Measurements from ENCODE around the gene CAPN1. TPM values are rescaled to one million over a fixed set of nuclear protein-coding genes. Genes with fewer than 3 reads are reported as not detected.

Gene CAPN1
- total RNA-seq, 1 donor from 2014 or later, result 151 TPM

GRCh38 chr11:65260302-65260701 is 78.6 kb downstream of the CAPN1 start:
- no peak for DNase-seq (ENCODE audit: low read depth, low spot score)

- DNase-seq (ENCODE audit: low read depth, low spot score), result no peak
These were observed 79.2 kb downstream of the CAPN1 start for GRCh38 chr11:65260756-65261590.

Other genes starting within 250 kb of the CAPN1 start
- not detected in 2 replicates for gene GPHA2, start 246.0 kb upstream of the CAPN1 start, total RNA-seq
- gene MAJIN, start 209.8 kb upstream of the CAPN1 start, total RNA-seq, result not detected in 2 replicates
- 0.40 and 1.1 TPM in 2 replicates for gene BATF2, start 185.0 kb upstream of the CAPN1 start, total RNA-seq
- 93.5 and 124 TPM in 2 replicates for gene ARL2, start 167.8 kb upstream of the CAPN1 start, total RNA-seq
- gene SNX15, start 154.5 kb upstream of the CAPN1 start, total RNA-seq, result 8.2 and 10.5 TPM in 2 replicates
- 9.4 and 11.4 TPM in 2 replicates for gene SAC3D1, start 140.7 kb upstream of the CAPN1 start, total RNA-seq
- gene NAALADL1, start 123.4 kb upstream of the CAPN1 start, total RNA-seq, result 10.7 and 15.9 TPM in 2 replicates
- gene CDCA5, start 97.9 kb upstream of the CAPN1 start, total RNA-seq, result 9.0 and 16.0 TPM in 2 replicates
- gene ZFPL1, start 97.7 kb upstream of the CAPN1 start, total RNA-seq, result 32.9 and 34.6 TPM in 2 replicates
- gene VPS51, start 85.7 kb upstream of the CAPN1 start, total RNA-seq, result 174 and 190 TPM in 2 replicates
- 20.6 and 28.7 TPM in 2 replicates for gene TM7SF2, start 70.1 kb upstream of the CAPN1 start, total RNA-seq
- 10.0 and 11.3 TPM in 2 replicates for gene ZNHIT2, start 64.2 kb upstream of the CAPN1 start, total RNA-seq
- gene FAU, start 59.8 kb upstream of the CAPN1 start, total RNA-seq, result 222 and 473 TPM in 2 replicates
- 52.2 and 58.2 TPM in 2 replicates for gene MRPL49, start 59.6 kb upstream of the CAPN1 start, total RNA-seq
- gene SYVN1, start 47.4 kb upstream of the CAPN1 start, total RNA-seq, result 7.1 and 11.4 TPM in 2 replicates
- gene SPDYC, start 11.7 kb upstream of the CAPN1 start, total RNA-seq, result not detected in 2 replicates
- gene POLA2, start 80.0 kb downstream of the CAPN1 start, total RNA-seq, result 9.2 and 15.3 TPM in 2 replicates
- gene CDC42EP2, start 132.9 kb downstream of the CAPN1 start, total RNA-seq, result 19.5 and 22.5 TPM in 2 replicates
- 24.3 and 38.3 TPM in 2 replicates for gene DPF2, start 151.9 kb downstream of the CAPN1 start, total RNA-seq
- gene TIGD3, start 172.8 kb downstream of the CAPN1 start, total RNA-seq, result 0.32 and 0.33 TPM in 2 replicates
- 1.3 and 1.4 TPM in 2 replicates for gene SLC25A45, start 200.7 kb downstream of the CAPN1 start, total RNA-seq
- 78.5 and 80.6 TPM in 2 replicates for gene FRMD8, start 204.7 kb downstream of the CAPN1 start, total RNA-seq
- gene NEAT1, start 240.9 kb downstream of the CAPN1 start, total RNA-seq, result 64.8 and 99.3 TPM in 2 replicates